ENCODE results near the gene SLC15A1. TPM values are rescaled to one million over a fixed set of nuclear protein-coding genes. Genes with fewer than 3 reads are reported as not detected.

The SLC15A1 gene
- total RNA-seq, 2 donors from 2014 or later: 7.8 to 12.2 TPM

DNA sequence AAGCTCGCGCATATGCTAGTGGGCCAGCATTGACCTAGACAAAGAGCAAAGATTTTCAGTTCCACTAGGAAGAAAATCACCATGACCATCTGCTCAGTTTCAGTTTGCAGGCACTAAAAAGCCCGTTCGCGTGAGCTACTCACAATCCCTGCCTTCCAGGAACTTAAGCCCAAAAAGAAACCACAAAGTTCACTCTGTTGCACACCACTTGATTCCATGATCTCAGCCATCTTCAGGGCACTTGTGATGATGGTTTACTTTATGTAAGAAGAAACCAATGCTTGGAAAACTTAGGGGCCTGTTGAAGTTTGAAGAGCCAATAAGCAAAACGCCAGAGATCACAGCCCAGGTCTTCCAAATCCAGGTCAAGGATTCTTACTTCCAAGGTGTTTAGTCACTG, 45.0 kb upstream of the SLC15A1 start:
- Histone ChIP-seq H3K4me3 (no peak overlapping the region), H3K36me3 (replicated peaks in 1 of 2; ENCODE audit: insufficient read depth in 1 of 2, low read depth in 2 of 2) (peaks cover 0 to 4% of the 10 kb centered on the region in 2 donors), H3K4me1 (peaks cover 9% of the 10 kb centered on the region), H3K27ac (no peak overlapping the region), H3K9me3 (no peaks in the 10 kb centered on the region), H3K27me3 (no peaks in the 10 kb centered on the region)
- ATAC-seq (no peak), DNase-seq (no peak)
- TF ChIP-seq CTCF (IDR thresholded peaks at IDR 0.05) (no peak), POLR2A (IDR thresholded peaks at IDR 0.05) (no peak)
- intact Hi-C loops (cut with DNase I): no loop called here
- 86 to 89% methylated on average over 6 of the region's 6 CpGs for WGBS, 2 donors

DNA sequence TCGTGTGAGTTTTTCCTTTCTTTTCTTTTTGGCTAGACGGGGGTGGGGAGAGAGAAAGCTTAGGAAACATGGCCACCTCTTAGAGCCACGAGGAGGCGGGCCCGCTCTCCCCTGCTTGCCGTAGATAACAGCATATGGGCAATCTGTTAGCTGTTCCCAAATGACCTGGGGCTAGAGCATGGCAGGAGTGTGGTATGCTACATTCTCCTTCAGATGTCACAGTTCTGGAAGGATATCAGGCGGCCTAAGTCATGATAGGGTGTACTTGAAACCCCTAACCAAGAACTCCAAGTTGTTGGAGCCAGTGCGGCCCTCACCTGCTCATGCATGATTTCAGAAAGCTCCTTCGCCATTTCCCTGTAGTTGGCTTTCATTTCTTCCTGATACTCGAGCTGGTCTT, 44.3 kb upstream of the SLC15A1 start:
- H3K9me3 ChIP-seq: no peaks in the 10 kb centered on the region
- peaks cover 0 to 4% of the 10 kb centered on the region in 2 donors for H3K36me3 ChIP-seq (replicated peaks in 1 of 2; ENCODE audit: insufficient read depth in 1 of 2, low read depth in 2 of 2)
- no peak for TF ChIP-seq POLR2A (IDR thresholded peaks at IDR 0.05)
- no peak for TF ChIP-seq CTCF (IDR thresholded peaks at IDR 0.05)
- 86 to 87% methylated on average over 10 of the region's 10 CpGs for WGBS, 2 donors
- H3K4me1 ChIP-seq: peaks cover 2% of the 10 kb centered on the region
- intact Hi-C loops (cut with DNase I): no loop called here
- ATAC-seq: no peak
- no peak overlapping the region for H3K4me3 ChIP-seq
- no peak for DNase-seq
- H3K27me3 ChIP-seq: no peaks in the 10 kb centered on the region
- H3K27ac ChIP-seq: no peak overlapping the region

DNA sequence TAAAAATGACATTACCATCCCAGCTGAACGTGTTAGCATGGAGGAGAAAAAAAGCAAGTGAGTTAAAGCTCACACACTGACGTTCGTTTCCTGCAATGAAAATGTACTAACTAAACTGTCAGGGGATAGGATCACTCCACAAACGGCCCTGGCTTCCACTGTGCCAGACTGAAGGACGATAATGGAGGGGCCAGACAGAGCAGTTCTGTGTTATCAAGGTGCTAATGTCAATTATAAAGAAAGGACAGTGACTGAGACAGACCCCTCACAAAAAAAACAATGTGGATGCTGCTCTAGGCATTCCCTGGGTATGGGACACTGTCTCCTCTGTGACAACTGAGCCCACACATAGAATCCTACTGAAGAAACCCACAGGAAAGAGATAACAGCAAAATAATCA, 43.7 kb upstream of the SLC15A1 start:
- Histone ChIP-seq H3K4me3 (no peak overlapping the region), H3K27ac (no peak overlapping the region), H3K36me3 (replicated peaks in 1 of 2; ENCODE audit: insufficient read depth in 1 of 2, low read depth in 2 of 2) (peaks cover 0 to 4% of the 10 kb centered on the region in 2 donors), H3K27me3 (no peaks in the 10 kb centered on the region), H3K9me3 (no peaks in the 10 kb centered on the region), H3K4me1 (no peaks in the 10 kb centered on the region)
- DNase-seq (no peak), ATAC-seq (no peak)
- 75 to 87% methylated on average over 5 of the region's 5 CpGs for WGBS, 2 donors
- no peak for TF ChIP-seq CTCF (IDR thresholded peaks at IDR 0.05)
- no peak for TF ChIP-seq POLR2A (IDR thresholded peaks at IDR 0.05)
- intact Hi-C loops (cut with DNase I): no loop called here

DNA sequence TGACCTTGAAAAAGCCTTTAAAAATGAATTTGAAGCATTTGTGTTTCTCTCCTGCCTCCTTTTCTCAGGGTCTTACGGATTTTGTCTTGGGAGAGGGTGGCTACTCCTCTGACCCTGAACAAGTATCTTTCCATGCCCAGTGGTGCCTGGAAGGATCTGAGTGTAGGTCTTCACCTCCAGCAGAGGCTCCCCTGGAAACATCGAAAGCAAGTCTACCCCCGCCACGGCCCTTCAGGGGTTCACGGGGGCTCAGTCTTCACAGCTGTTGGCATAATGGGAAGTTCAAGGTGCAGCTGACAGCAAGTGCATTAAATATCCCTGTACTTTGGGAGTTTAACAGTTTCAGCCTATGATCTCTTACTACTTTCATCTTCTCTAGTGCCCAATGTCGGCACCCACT, 42.7 kb upstream of the SLC15A1 start:
- no peak for TF ChIP-seq CTCF (IDR thresholded peaks at IDR 0.05)
- no peak for TF ChIP-seq POLR2A (IDR thresholded peaks at IDR 0.05)

DNA sequence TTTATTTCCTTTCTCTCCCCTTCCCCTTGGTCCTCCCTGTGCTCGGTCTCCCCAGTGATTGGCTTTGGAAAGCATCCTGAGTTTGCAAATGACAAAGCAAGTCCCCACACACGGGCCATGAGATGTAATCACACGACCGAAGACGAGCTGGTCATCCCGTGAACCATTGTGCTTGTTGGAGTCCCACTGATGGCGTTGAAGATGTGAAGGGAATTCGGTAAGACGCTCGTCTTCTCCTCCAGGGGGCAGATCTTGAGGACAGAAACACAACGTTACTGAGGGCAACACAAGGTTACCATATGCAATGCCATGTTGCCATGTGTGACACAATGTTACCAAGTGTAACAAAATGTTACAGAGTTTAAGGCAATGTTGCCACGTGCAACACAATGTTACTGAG, 42.0 kb upstream of the SLC15A1 start:
- Histone ChIP-seq H3K27ac (no peak overlapping the region), H3K27me3 (no peaks in the 10 kb centered on the region), H3K4me1 (no peaks in the 10 kb centered on the region), H3K9me3 (no peaks in the 10 kb centered on the region), H3K4me3 (no peak overlapping the region), H3K36me3 (replicated peaks in 1 of 2; ENCODE audit: insufficient read depth in 1 of 2, low read depth in 2 of 2) (peaks cover 0 to 4% of the 10 kb centered on the region in 2 donors)
- intact Hi-C loops (cut with DNase I): no loop called here
- WGBS, 2 donors: 92 to 94% methylated on average over 12 of the region's 12 CpGs
- TF ChIP-seq POLR2A (IDR thresholded peaks at IDR 0.05): no peak
- TF ChIP-seq CTCF (IDR thresholded peaks at IDR 0.05): no peak
- no peak for DNase-seq
- no peak for ATAC-seq

More for the DNA sequence above, 42.7 kb upstream of the SLC15A1 start:
- ATAC-seq (no peak), DNase-seq (no peak)
- WGBS, 2 donors: 87 to 88% methylated on average over 5 to 6 of the region's 6 CpGs
- intact Hi-C loops (cut with DNase I): no loop called here
- no peaks in the 10 kb centered on the region for H3K27me3 ChIP-seq
- H3K36me3 ChIP-seq (replicated peaks in 1 of 2; ENCODE audit: insufficient read depth in 1 of 2, low read depth in 2 of 2): peaks cover 0 to 4% of the 10 kb centered on the region in 2 donors
- H3K4me3 ChIP-seq: no peak overlapping the region
- no peak overlapping the region for H3K27ac ChIP-seq
- H3K4me1 ChIP-seq: no peaks in the 10 kb centered on the region
- H3K9me3 ChIP-seq: no peaks in the 10 kb centered on the region
